ENCODE measurements around the gene BHLHE41. TPM values are rescaled to one million over a fixed set of nuclear protein-coding genes. Genes with fewer than 3 reads are reported as not detected.
A peak's percentile ranks its signal among the peaks of the same experiment; 100 is the strongest.

The BHLHE41 gene
- 7.8 and 9.1 TPM in 2 replicates for total RNA-seq (2014; rRNA removed; shearing (Covaris generic))

DNA sequence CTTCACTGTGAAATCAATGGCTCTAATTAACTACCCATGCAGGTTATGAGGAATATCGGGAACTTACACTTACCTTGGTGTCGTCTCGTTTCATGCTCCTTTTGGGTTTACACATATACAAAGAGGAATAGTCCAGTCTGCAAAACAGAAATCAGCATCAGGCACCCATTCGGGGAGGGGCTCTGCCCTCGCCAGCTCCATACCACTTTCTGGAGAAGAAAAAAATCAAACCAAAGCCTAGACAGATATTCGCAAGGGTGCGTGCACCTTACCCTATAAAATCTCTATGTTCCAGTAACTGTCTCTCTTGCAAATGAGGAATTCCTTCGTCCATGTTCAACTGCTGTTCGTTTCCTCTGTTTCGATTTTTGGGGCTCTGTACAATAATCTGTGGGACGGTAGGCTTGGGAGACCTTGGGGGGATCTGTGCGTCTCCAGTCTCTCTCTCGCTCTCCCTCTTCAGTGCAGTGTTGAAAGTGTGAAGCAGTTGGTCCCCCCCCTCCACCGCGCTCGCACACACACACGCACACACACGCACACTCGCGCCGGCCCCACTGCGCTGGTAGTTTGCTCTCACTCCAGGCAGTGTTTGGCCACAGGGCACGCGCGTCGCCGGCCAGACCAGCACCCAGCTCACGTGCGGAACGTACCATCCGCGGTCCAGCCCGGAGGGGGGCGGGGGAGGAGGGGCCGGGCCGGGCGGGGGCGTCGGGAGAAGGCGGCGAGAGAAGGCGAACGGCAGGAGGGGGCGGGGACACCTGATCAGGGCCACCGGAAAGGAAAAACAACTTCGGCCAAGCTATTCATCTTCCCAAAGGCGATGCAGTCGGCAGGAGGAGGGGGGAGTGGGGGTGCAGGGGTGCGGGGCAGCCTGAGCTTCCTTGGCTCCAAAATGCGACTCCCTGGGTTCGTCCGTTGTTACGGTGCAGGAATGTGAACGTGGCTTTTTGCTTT is at the start of gene BHLHE41:
Gene BHLHE41, minus strand, starts transcription at position 592 of the 954 bp plus-strand sequence. Its CDS starts 258 bp downstream, at position 334.
- DNase-seq (ENCODE audit: low read depth), result peak; percentile 74

DNA sequence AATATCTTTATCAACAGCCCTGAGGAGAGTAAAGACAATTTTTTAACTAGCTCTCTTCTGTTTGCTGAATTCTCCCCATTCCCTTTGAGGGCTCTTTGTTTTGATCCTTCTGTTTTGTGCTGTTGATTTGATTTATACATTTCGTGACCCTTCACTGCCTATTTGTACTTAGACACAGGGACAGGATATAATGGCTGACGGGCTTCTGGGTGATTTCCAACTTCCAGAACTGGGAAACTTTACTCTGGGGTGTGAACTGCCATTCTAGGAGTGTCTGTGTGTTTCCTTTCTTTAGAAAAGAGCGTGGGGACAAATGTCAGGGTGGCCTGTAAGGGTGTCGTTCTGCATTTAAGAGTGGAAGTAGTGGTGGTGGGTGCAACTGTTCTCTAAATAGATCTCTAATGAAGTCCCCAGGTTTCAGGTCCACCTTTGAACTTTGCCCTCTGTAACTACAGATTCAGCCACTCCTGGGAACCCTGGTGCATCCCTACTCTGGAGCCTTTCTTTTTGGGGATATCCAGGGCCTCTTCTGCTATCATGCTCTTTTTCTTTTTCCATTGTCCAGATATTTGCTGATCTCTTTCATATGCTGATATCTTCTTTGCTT is 48.2 kb upstream of the BHLHE41 start:
- no peak for DNase-seq (ENCODE audit: low read depth)

DNA sequence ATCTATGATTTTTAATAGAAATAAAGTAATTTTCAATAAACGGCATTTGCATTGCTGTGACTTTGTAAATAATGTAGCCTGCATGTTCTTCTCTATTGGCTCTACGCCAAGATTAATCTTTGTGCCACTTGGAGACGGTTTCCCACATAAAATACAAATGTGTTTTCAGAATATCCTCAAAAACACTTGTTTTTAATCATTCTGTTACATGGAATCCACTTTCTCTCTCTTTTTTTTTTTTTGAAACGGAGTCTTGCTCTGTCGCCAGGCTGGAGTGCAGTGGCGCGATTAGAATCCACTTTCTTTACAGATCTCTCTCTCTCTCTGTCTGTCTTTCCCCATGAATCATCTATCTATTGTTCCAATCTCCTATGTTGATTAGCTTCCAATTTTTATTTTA is 47.7 kb upstream of the BHLHE41 start:
- DNase-seq (ENCODE audit: low read depth), result no peak

DNA sequence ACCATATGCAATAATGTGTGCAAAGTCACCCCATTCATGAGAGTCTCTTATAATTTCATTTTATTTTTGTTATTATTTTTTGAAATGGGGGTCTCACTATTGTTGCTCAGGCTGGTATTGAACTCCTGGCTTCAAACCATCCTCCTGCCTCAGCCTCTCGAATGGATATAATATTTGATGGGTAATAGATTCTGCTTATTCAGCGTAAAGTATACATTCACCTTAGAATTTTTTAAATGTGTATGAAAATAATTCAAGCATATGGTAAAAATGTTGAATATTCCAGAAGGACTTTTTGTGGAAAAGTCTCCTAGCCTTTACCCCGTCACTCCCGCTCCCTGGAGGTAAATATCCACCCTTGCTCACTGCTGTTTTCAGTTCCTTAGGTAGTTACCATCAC is 47.2 kb upstream of the BHLHE41 start:
- DNase-seq (ENCODE audit: low read depth), result no peak

DNA sequence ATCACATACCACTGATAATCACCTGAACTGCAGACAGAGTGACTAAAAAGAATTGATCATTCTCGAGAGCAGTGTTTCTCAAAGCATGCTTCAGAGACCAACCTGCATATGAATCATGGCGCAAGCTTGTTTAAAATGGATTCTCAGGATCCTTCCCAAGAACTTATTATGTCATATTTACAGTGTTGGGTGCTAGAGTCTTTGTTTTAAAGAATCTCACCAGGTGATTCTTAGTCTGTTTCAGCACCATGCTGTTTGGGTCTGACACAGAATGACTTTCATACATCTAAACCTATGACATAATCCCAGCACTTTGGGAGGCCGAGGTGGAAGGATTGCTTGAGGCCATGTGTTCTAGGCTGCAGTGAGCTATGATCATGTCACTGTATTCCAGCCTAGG is 39.3 kb upstream of the BHLHE41 start:
- DNase-seq (ENCODE audit: low read depth), result no peak

DNA sequence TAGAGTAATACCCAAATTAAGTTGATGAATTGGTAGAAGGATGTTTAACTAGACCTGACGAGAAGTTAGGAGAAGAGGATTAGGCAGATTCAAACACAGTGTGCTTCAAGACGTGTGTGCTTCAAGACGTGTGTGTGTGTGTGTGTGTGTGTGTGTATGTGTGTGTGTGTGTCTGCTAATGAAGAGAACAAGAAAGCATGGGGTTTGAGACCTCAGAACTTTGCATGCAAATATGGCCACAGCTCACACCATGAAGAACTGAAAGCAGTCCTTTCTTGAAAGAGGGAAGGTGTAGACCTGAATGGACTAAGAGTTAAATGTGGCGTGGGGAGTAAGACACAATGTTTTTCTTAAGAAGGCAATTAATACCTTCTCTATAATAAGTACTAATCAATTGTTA is 38.1 kb upstream of the BHLHE41 start:
- no peak for DNase-seq (ENCODE audit: low read depth)

DNA sequence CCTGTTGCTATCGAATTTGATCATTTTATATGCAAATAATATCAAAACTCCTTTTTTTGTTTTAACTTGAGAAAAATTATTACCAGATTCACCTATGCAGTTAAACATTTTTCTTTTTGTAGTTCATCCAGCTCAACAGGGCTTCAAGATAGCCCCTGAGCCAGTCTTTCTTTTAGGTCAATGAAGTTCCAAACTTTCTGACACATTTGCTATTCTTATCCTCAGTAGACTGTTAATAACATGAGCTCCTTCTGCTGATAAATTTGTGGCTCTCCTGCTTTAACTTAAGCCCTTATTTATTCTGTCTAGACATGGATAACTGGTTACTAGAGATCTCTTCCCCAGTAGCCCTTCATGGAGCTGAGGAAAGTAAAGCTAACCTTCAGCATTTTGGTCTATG is 37.3 kb upstream of the BHLHE41 start:
- no peak for DNase-seq (ENCODE audit: low read depth)

DNA sequence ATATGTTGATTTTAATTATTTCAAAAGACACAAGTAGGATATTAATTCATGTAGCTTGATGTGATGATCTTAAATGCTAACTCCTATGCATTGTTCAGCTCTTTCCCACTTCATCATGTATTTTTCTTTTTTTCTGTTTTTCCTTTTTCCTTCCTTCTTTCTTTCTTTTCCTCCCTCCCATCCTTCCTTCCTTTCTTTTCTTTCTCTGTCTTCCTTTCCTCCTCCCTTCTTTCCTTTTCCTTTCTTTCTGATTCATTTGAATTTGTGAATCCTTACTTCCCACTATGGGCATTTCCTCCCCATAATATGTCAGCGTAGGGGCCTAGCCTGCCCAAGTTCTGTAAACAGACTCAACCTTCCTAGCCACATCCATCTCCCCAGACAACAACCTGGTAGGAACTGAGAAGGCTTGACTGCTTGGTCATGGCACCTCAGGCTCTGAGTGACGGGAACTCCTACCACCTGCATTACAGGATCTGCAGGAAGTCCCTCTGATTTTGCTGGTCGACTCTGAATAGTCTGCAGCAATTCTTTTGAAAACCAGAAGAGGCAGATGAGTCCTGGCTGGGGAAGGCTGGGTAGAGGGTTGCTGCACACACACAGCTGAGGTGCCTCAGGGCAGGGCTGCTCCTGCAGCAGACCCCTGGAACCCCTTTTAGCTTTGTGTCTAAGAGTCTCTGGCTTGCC is 33.4 kb upstream of the BHLHE41 start:
- DNase-seq (ENCODE audit: low read depth), result no peak

DNA sequence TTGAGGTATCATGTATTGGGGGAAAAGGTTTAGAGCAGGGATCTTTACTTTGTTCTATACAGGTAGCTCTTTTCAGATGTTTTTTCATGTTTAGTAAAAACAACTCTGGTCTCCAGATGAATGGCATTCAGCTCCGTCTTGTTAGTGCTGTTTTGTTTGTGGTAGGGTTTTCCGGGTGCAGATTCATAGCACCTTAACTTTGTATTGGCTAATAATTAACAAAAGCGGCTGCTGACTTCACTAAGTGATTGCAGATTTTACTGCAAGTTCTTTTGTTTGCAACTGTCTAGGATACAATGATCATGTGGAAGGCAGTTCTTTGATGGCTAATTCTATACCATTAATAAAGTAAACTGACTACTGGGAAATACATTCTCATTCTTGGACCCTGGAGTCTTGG is 32.2 kb upstream of the BHLHE41 start:
- no peak for DNase-seq (ENCODE audit: low read depth)

DNA sequence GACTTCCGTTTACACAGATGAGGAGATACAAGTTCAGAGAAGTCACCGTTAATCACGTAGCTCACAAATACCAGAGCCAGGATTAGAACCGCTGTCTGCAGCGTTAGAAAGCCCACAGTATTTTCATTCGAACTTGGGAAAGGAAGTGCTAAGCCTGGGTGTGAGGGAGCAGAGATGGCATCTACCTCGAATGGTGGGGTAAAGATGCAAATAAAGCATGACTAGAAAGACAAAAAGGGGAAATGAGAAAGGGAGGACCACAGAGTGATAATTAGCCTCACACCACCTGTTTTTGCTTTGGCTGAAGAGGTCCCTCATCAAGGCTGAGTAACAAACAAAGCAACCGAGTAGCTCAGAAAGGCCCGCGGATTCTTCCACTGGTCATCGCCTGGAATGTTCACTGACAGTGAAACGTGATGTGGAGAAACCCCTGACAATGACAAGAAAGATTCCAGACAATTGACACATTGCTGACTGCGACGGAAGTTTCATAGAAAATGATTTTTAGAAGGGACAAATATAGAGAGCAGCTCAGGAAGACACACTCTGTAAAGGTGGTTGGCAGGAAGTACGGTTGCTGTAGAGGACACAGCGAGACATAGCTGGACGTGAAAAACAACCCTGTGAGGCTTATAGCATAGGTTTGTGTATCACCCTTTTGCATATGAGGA is 31.5 kb upstream of the BHLHE41 start:
- no peak for DNase-seq (ENCODE audit: low read depth)

DNA sequence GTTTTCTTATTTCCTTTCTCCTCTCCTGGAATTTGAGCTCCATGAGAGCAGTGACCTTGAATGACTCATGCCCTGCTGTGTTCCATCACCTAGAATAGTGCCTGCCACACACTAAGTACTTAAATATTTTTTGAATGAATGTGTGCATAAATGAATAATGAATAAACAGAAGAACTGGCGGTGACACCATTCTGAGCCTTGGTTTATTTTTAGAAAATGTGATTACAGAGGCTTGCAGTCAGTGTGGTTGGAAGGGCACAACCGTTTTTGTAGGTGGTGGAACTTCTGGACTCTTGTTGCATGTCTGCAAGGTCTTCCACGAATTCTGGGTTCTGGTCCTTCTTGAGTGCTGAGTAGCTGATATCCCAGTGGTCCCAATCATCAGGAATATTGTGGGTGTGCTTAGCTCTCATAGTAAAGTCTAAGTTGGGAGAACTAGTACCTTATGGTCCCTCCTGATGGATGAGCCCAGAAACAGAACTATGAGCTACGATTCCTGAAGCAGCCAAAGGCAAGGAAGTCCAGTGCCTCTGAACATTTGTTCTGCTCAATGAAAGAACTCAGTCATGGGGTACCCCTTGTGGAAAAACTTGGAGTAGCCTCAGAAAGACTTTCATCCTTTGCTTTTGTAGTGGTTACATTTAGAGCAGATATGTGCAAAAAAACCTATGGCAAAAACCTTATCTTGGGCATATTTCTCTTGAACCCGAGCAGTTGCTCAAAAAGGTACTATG is 28.8 kb upstream of the BHLHE41 start:
- DNase-seq (ENCODE audit: low read depth), result peak; percentile 91

DNA sequence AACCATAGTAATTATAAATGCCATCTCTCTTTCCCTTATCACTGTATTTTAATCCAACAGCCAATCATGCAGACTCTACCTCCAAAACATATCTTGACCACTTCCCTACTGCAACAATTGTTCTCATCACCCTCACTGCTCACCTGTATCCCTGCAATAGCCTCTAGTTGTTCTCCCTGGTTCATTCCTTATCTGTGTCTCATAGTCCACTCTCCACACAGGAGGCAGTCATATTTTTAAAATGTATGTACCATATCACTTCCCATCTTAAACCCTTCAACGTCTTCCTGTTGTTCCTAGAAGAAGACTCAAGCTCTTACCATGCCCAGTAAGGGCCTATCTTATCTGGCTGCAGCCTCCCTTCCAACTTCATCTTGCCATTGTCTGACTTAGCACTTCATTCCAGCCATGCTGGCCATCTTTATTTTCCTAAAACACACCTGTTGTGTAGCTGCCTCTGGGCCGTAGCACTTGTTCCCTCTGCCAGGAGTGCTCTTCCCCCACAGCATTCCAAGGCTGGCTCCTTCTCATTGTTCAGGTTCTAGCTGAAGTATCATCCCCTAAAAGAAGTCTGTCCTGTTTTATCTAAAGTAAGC is 27.8 kb upstream of the BHLHE41 start:
- no peak for DNase-seq (ENCODE audit: low read depth)

DNA sequence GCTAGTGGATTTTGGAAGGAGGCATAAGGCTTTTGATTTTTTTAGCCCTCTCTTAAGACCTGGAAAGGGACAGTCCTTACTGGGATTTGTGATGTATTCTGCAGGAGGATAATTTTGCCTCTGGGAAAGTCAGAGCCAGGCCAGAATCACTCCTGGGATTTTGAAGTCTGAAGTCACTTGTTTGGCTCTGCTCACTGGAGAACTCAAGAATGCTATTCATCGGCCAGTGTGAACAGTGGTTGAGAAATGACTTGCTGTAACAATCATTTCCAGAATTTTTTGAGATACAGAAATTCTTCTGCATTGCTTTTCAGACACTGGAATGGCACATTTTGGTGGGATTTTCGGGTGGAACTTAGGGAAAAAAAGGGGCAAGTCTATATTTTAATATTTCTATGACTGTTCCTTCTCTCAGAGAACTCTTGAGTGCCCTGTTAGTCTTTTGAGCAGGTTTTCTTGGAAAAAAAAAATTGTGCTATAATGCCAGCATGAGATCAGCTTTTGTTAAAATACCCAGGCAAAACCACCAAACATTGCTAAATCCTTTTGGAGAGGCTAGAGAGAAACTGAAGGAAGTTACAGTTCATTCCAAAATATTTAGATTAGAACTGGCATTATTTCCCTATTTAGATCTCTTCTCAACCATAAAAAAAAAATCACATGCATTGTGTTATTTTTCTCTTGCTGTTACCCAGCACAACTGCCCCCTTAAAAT is 26.1 kb upstream of the BHLHE41 start:
- peak; percentile 41 for DNase-seq (ENCODE audit: low read depth)

DNA sequence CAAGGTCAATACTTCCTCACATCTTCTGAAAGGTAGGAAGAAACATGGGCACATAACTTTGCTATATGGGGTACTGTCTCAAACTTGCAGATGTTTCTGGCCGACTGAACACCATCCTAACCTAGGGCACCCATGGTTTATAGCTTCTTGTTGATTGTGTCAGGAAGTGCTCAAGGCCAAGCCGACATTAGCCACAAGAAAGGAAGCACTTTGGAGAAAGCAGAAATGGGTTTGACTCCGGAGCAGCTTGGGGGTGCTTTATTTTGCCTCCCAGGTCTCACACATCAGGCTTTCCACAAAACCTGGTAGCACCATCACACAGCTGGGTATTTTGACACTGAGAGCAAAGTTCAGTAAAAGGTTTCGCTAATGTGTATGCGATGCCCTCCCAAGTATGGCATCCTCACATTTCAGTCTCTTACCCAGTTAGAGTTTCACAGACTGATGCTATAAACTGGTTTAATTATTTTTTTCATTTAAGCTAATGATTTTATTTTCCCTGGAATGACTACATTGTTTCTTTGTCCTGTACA is 25.2 kb upstream of the BHLHE41 start:
- DNase-seq (ENCODE audit: low read depth), result no peak

DNA sequence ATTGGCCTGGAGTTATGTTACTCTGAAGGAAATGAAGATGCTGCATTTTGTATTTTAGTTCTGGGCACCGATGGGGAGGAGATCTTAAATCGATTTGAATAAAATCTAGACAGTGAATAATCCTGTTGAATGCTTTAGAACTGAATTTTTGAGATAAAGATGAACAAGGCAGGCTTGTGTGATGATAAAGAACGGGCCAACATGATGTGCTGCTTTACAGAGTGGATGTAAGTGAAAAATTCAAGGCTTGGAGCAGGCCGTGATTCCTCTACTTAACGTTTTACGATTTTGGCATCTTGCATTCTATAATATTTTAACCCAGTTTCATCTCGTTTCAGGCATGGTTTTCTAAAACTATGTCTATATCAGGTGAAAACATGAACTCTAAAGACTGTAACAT is 23.5 kb upstream of the BHLHE41 start:
- DNase-seq (ENCODE audit: low read depth), result no peak

DNA sequence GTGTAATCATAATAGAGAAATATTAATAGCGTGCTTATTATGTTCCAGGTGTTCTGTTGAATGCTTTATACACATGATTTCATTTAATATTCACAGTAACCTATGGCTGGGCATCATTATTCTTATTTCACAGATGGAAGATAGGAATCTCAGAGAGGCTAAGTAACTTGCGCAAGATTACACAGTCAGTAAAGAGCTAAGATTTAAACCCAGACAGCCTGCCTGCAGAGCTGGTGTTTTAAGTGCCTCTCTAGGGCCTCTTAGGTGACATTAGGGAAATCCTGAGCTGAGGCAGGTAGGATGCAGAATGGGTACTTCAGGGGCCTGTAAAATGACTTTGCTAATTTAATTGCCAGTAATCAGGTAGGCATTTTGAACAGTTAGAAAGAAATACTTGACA is 18.5 kb upstream of the BHLHE41 start:
- no peak for DNase-seq (ENCODE audit: low read depth)

DNA sequence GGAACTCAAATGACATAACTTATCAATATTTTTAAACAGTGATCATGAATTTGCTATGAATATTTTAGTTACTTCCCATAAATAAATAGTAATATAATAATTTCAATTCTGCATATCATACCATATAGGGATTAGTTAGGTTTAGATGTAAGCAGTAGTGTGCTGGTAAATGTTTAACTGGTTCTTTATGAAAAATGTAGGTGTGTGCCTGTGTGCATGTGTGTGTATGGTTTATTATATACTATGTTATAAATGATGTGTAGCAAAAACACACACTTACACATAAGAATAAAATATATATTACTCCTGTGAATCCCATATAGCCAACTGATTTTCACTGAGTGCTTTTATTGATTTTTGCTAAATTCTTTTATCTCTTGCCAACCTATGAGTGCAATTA is 14.0 kb upstream of the BHLHE41 start:
- no peak for DNase-seq (ENCODE audit: low read depth)

DNA sequence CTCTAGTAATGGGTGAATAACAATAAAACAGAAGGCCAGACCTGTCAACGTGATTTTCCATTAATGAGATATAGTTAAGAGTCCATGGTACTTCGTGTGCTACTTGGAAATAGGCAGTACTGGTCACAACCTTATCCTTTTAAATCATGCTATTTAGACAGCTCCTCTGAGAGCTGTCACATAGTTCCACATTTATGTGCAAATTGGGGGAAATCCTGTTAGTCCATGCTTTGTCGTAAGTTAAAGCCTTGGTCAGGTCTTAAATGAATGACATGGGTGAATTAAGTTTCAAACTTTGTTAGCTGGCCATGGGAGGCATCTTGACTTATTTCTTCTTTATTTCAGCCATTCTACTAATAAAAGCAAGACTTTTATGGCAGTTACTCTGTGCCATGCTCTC is 11.9 kb upstream of the BHLHE41 start:
- DNase-seq (ENCODE audit: low read depth), result no peak

DNA sequence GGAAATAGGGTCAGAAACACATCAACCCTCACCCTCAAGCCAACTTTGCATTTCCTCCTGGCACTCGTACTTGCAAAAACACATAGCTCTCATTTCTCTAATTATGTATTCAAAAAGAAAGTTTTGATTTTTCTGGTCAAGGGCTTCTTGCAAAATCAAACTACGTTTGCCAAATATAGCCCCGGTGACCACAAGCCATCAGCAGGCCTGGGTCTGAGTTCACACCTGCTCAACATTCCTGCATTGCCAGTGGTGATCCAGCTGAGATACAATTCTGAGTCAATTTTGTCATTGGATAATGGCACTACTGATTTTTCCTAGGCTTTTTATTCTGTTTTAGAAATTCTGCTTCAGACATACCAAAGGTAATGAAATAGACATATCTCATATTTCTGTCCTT is 10.7 kb upstream of the BHLHE41 start:
- DNase-seq (ENCODE audit: low read depth), result no peak

DNA sequence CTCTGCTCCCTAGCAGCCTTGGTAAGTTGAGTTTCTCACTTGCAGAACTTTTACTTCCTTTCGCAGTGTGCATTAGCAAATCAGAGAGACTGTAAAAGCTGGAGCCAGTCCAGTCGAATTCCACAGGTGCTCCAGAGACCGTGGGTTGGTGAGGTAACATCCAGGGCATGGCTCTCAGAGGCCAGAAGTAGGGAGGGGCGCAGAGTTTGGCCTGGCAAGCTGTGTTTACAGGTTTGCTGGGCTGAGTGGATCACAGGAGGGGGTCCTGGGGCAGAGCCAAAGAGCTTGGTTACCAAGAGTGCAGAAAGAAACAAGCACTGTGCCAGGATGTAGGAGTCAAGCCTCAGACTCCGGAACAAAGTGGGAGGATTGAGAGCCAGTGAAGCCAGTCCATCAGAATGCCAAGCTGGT is 10.2 kb upstream of the BHLHE41 start:
- DNase-seq (ENCODE audit: low read depth), result peak; percentile 34
